ENCODE results near the gene ALDH3B1. TPM values are rescaled to one million over a fixed set of nuclear protein-coding genes. Genes with fewer than 3 reads are reported as not detected.

Gene ALDH3B1
- polyA plus RNA-seq, 1 experiment = 24.0 TPM

DNA sequence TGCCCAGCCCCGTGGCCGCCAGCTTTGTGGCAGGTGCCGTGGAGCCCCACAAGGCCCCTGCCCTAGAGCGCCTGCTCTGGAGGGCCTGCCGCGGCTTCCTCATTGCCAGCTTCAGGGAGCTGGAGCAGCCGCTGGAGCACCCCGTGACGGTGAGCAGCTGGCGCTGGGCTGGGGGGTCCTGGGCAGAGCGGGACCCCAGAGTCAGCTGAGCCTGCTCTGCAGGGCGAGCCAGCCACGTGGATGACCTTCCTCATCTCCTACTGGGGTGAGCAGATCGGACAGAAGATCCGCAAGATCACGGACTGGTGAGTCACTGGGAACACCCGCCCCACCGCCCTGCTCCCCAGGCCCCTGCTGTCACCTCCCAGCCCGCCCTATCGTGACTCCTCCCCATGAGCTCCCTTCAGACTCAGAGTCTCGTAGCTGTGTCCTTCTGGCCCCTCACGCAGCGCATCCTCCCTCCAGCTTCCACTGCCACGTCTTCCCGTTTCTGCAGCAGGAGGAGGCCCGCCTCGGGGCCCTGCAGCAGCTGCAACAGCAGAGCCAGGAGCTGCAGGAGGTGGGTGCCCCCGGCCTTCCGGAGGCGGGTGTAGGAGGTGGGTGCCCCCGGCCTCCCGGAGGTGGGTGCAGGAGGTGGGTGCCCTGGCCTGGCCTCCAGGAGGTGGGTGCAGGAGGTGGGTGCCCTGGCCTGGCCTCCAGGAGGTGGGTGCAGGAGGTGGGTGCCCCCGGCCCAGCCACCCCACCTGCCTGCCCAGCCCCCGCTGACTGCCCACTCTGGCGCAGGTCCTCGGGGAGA is 33.4 kb downstream of the ALDH3B1 start:
- H3K9me3 ChIP-seq (ENCODE audit: control insufficient read depth, insufficient read depth, low read length) = no peaks in the 10 kb centered on the region; the same call in 1 of the 2 replicates
- ChIA-PET POLR2A (interaction anchor here (0.8 kb wide), 1 partner anchor 21 kb away, joined by 4 read pairs; no protein-coding TSS in a partner anchor), CTCF (no interaction called here)
- peak overlapping the region; percentile 47 for H3K27ac ChIP-seq (ENCODE audit: low read depth, low read length)
- no peaks in the 10 kb centered on the region for H3K27me3 ChIP-seq (ENCODE audit: control insufficient read depth, insufficient read depth, low read length)
- no peak for DNase-seq (ENCODE audit: low read depth, low spot score)
- TF ChIP-seq CTCF (IDR thresholded peaks at IDR 0.05; ENCODE audit: low read depth, low read length) = no peak
- H3K4me3 ChIP-seq (ENCODE audit: low read depth, low read length) = no peak overlapping the region

DNA sequence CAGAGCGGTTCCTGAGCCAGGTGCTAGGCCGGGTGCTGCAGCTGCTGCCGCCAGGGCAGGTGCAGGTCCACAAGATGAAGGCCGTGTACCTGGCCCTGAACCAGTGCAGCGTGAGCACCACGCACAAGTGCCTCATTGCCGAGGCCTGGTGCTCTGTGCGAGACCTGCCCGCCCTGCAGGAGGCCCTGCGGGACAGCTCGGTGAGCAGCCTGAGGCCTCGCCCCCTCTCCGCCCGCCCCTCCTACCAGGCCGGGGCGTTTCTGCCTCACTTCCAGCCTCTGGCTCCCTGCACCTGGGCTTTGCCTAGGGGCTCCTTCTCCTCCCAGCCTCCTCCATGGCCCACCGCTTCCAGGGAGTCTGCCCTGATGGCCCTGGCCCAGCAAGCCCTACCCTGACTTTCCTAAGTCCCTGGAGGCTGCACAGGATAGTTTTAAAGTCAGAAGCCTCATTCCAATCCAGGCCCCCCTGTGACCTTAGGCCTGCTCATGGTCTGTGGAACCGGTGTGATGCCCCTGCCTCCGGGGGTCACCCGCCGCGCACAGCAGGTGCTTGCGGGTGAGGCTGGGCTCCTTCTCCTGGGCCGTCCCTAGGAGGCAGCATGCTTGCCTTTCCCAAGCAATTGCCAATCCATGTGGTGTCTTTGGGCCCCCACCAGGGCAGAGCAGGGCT is 34.2 kb downstream of the ALDH3B1 start:
- no peaks in the 10 kb centered on the region; the same call in 1 of the 2 replicates for H3K9me3 ChIP-seq (ENCODE audit: control insufficient read depth, insufficient read depth, low read length)
- no peak overlapping the region for H3K27ac ChIP-seq (ENCODE audit: low read depth, low read length)
- no peaks in the 10 kb centered on the region for H3K27me3 ChIP-seq (ENCODE audit: control insufficient read depth, insufficient read depth, low read length)
- no peak overlapping the region for H3K4me3 ChIP-seq (ENCODE audit: low read depth, low read length)
- no peak for TF ChIP-seq CTCF (IDR thresholded peaks at IDR 0.05; ENCODE audit: low read depth, low read length)
- CTCF ChIA-PET = no interaction called here
- POLR2A ChIA-PET = interaction anchor here (0.8 kb wide), 1 partner anchor 20 kb away, joined by 4 read pairs; no protein-coding TSS in a partner anchor
- no peak for DNase-seq (ENCODE audit: low read depth, low spot score)

DNA sequence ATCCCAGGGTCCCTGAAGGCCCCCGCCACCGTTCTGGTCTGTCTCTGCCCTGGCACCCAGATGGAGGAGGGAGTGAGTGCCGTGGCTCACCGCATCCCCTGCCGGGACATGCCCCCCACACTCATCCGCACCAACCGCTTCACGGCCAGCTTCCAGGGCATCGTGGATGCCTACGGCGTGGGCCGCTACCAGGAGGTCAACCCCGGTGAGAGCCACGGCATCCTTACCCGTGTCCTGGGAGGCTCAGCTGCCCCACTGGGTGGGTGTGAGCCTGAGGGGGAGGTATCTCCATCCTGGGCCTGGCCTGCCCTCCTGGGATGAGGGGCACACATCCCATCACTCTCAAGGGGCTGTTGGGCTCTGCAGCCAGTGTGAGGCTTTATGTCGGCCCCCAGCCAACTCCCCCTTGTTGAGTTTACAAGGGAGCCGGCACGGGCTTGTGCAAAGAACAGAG is 34.8 kb downstream of the ALDH3B1 start:
- DNase-seq (ENCODE audit: low read depth, low spot score) = no peak
- Histone ChIP-seq H3K27me3 (ENCODE audit: control insufficient read depth, insufficient read depth, low read length) (no peaks in the 10 kb centered on the region), H3K9me3 (ENCODE audit: control insufficient read depth, insufficient read depth, low read length) (no peaks in the 10 kb centered on the region; the same call in 1 of the 2 replicates), H3K4me3 (ENCODE audit: low read depth, low read length) (no peak overlapping the region), H3K27ac (ENCODE audit: low read depth, low read length) (no peak overlapping the region)
- POLR2A ChIA-PET = no interaction called here
- CTCF ChIA-PET = no interaction called here
- TF ChIP-seq CTCF (IDR thresholded peaks at IDR 0.05; ENCODE audit: low read depth, low read length) = no peak

- Histone ChIP-seq H3K9me3 (ENCODE audit: control insufficient read depth, insufficient read depth, low read length) (no peaks in the 10 kb centered on the region; the same call in 1 of the 2 replicates), H3K27me3 (ENCODE audit: control insufficient read depth, insufficient read depth, low read length) (no peaks in the 10 kb centered on the region), H3K4me3 (ENCODE audit: low read depth, low read length) (no peak overlapping the region), H3K27ac (ENCODE audit: low read depth, low read length) (no peak overlapping the region)
- no peak for TF ChIP-seq CTCF (IDR thresholded peaks at IDR 0.05; ENCODE audit: low read depth, low read length)
- ChIA-PET POLR2A (interaction anchor here (0.6 kb wide), 1 partner anchor 827 kb away, joined by 3 read pairs; no protein-coding TSS in a partner anchor), CTCF (no interaction called here)
- no peak for DNase-seq (ENCODE audit: low read depth, low spot score)
Observed at GRCh38 chr11:68047437-68048290, 37.5 kb downstream of the ALDH3B1 start.
